ENCODE data around the gene DTX3L.
"Not testable (repeated sequence)": the region's sequence is repeated elsewhere in the genome, so short reads cannot be mapped to it uniquely, and the experiment has no call there.

Gene DTX3L

DNA sequence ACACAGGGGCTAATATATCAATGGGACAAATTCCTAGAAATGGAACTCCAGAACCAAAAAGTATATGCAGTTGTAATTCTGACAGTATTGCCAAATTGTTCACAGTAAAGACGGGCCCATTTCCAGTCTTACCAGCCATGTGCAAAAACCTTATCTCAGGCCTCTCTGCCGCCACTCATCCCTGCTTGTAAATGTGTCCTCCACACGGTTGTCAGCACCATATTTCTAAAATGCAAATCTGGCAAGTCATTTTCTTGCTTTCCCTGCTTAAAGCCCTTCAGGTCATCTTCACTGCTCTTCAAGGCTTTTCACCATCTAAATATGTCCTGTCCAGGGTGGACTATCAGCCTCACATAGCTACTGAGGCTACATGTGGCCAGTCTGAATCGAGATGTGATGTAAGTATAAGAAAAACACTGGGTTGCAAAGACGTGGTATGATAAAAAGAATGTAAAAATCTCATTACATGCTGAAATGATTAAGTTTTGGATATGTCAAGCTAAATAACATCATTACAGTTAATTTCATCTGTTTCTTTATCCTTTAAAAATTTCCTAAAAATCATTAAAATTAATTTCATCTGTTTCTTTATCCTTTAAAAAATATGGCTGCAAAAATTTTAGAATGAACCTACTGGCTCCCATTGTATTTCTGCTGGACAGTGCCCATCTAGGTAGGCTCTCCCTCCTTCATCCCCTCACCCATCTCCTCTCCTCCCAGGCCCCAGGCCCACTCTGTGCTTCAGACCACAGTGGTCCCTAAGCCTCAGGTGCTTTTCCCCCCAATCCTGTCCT, 1.0 kb upstream of the DTX3L start:
- no peak for DNase-seq (ENCODE audit: low spot score)

DNA sequence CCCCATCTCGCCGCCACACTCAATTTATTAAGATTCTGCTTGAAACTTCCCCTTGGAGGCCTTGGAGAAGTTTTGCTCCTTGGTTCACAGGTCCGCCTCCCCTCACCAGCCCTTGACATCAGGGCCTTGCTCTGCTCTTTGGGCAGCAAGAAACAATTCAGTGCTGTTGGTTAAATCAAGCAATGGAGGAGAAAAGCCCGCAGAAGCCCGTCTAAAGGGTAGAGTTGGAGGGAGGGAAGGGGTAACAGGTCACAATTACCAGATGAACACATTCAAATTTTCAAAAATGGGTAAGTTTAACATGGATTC, 467 bp upstream of the DTX3L start:
- DNase-seq (ENCODE audit: low spot score) = no peak

DNA sequence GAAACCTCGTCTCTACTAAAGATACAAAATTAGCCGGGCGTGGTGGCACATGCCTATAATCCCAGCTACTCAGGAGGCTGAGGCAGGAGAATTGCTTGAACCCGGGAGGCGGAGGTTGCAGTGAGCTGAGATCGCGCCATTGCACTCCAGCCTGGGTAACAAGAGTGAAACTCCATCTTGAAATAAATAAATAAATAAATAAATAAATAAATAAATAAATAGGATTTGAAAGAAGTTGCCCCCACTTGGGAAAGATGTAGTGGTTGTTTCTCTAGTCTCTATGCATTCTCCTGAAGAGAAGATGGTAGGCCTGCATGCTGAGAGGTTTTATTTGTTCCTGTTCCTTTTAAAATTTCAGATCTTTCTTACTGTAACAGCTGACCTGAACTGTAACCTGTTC, 4.0 kb downstream of the DTX3L start:
- DNase-seq (ENCODE audit: low spot score) = not testable (repeated sequence)

DNA sequence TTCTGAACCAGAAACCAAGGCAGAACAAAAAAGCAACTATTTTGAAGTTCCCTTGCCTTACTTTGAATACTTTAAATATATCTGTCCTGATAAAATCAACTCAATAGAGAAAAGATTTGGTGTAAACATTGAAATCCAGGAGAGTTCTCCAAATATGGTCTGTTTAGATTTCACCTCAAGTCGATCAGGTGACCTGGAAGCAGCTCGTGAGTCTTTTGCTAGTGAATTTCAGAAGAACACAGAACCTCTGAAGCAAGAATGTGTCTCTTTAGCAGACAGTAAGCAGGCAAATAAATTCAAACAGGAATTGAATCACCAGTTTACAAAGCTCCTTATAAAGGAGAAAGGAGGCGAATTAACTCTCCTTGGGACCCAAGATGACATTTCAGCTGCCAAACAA, 4.6 kb downstream of the DTX3L start:
- no peak for DNase-seq (ENCODE audit: low spot score)

DNA sequence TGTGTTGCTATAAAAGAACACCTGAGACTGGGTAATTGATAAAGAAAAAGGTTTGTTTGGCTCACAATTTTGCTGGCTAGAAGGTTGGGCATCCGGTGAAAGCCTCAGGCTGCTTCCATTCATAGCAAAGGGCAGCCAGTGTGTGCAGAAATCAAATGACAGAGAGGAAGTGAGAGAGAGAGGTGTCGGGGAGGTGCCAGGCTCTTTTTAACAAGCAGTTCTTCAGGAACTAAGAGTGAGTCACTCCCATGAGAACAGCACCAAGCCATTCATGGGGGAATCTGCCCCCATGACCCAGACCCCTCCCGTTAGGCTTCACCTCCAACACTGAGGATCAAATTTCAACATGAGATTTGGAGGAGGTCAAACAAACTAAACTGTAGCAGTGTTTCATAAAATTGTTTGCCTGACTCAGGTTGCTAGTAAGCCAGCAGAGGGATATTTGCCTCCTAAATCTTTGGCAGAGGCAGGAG, 8.8 kb downstream of the DTX3L start:
- no peak for DNase-seq (ENCODE audit: low spot score)

DNA sequence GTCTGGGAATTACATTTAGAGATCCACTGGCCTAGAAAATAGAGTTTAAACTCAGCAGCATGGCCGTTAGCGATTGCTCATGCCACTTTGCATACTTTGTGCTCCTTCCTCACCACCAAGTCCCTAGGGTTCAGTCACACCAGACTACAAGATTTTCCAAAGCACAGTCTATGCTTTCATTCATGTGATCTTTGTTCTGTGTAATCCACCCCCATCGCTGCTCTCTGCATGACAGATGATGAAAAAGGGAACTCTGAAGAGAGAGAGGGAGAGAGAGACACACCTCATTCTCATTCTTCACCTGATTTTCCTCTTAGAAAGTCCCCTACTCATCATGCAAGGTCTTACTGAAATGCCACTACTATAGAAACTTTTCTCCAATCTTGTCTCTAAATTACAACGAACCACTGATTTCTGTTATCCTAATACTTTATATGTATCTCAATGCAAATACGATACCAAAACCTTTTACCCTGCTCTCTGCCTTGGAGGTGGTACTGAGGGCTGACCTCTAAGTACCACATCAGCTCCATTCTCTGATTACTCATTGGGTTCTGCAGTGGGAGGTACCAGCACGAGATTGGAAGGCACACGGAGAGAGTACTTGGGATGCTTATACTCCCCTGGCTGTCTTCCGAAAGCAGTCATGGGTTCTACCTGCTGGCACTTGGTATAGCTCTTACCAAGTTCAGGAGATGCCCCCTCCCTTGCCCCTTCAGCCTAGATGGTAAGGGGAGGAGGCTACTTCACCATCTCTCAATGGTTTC, 12.2 kb downstream of the DTX3L start:
- no peak for DNase-seq (ENCODE audit: low spot score)

DNA sequence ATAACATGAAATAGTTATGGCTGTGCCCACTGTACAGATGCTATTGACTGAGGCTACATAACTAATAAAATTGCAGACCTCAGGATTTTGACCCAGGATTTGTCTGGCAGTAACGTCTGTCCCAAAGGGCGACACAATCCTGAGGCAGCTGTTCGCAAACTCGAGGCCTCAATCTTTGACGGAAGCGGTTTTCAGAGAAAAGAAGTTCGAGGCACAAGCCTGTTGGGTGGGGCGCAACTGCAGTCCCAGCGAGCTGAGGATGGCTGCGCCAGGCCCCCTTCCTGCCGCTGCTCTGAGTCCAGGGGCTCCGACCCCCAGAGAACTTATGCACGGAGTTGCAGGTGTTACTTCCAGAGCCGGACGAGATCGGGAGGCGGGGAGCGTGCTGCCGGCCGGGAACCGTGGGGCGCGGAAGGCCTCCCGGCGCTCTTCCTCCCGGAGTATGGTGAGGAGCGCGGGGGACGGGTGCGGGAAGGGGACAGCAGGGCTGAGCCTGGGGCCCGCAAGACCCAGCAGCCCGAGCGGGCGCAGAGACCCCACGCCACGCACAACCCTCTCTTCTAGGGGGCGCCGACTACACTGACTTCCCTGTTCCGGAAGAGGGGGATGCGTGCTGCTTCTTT, 13.4 kb downstream of the DTX3L start, which contains the start of gene PARP15:
Gene PARP15, plus strand, starts transcription at position 242 of the 623 bp plus-strand sequence. Its CDS starts 18 bp downstream, at position 260.
- no peak for DNase-seq (ENCODE audit: low spot score)

DNA sequence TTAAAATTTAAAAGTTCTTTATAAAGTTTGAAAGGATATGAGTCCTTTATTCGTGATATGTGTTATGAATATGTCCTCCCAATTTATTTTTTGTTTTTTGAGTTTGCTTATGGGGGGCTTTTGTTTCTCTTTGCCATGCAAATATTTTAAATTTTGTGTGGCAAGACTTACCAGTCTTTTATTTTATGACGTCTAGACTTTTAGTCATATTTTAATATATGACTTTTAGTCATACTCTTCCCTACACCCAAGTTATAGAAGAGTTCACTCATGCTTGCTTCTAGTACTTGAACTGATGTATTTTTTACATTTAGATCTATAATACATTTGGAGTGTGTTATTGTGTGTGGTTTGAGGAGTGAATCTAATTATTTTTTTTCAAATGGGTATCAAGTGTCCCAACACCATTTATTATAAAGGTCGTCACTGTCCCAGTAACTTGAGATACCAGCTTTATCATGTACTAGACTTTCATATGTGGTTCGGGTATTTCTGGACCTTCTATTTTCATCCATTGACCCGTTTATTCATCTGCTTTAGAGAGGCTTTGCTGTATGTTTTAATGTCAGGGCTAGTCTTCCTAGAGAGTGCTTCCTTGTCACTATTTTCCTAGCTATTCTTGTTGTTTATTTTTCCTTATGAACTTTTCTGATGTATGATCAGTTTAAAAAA, 14.1 kb downstream of the DTX3L start:
- no peak for DNase-seq (ENCODE audit: low spot score)

DNA sequence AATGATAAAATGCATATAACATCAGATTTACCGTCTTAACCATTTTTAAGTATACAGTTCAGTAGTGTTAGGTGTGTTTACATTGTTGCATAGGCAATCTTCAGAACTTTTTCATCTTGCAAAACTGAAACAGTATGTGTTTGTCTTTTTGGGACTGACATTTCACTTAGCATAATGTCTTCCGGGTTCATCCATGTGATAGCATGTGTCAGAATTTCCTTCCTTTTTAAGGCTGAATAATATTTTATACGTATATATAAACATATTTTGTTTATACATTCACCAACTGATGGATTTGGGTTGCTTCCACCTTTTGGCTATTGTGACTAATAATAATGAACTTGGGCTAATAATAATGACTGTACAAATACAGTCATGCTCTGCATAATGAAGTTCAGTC, 16.3 kb downstream of the DTX3L start:
- DNase-seq (ENCODE audit: low spot score) = no peak

DNA sequence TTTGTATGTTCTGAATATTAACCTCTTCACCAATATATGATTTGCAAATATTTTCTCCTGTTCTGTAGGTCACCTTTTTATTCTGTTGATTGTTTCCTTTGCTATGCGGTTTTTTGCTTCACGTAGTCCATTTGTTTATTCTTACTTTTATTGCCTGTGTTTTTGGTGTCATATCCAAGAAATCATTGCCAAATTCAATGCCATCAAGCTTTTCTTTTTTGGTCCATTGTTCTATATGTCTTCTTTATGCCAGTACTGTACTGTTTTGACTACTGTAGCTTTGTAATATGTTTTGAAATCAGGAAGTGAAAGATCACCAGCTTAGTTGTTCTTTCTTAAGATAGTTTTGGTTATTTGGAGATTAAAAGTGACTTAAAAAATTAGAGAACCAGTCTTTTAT, 17.5 kb downstream of the DTX3L start:
- no peak for DNase-seq (ENCODE audit: low spot score)

DNA sequence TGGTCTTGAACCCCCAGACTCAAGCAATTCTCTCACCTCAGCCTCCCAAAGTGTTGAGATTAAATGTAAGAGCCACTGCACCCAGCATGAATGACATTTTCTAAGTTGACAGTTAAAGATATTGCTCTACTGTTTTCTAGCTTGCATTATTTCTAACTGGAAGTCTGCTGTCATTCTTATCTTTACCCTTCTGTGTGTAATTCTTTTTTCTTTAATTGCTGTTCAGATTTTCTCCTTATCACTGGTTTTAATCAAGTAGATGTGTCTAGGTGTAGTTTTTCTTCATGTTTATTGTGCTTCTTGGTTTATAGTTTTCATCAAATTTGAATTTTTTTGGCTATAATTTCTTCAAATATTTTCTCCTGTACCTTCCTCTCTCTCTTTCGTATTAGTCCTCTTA, 18.3 kb downstream of the DTX3L start:
- no peak for DNase-seq (ENCODE audit: low spot score)

DNA sequence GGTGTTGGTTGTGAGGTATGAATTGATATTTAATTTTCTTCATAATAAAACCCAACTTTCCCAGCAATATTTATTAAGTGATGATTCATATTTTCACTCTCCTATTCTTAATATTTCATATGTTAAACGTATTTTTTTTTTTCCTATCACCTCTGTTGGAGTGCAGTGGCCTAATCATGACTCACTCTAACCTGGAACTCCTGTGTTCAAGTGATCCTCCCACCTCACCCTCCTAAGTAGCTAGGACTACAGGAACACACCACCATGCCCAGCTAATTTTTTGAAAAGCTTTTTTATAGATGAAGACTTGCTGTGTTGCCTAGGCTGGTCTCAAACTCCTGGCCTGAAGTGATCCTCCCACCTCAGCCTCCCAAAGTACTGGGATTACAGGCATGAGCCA, 22.0 kb downstream of the DTX3L start:
- DNase-seq (ENCODE audit: low spot score) = no peak

DNA sequence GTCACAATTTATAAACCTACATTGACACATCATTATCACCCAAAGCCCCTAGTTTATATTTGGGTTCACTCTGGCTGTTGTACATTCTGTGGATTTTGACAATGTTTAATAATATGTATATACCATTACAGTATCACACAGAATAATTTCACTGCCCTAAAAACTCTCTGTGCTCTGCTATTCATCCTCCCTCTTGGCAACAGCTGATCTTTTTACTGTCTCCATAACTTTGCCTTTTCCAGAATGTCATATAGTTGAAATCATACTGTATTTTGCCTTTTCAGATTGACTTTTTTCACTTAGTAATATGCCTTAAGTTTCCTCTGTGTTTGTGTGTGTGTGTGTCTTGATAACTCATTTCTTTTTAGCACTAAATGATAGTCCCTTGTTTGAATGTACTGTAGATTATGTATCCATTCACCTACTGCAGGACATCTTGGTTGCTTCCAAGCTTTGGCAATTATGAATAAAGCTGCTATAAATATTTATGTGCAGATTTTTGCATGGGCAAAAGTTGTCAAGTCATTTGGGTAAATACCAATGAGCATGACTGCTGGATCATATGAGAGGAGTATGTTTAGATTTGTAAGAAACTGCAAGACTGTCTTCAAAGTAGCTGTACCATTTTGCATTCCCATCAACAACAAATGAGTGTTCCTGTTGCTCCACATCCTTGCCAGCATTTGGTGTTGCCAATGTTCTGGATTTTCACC, 22.8 kb downstream of the DTX3L start:
- DNase-seq (ENCODE audit: low spot score) = no peak

DNA sequence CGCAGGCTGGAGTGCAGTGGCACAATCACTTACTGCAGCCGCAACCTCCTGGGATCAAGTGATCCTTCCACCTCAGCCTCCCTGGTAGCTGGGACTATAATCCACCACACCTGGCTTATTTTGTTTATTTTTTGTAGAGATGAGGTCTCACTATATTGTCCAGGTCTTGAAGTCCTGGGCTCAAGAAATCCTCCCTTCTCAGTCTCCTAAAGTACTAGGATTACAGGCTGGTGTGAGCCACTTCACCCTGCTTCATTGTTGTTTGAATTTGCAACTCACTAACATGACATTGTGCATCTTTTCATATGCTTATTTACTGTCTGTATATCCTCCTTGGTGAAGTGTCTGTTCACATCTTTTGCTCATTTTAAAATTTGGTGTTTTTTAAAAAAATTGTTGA, 23.4 kb downstream of the DTX3L start:
- no peak for DNase-seq (ENCODE audit: low spot score)

DNA sequence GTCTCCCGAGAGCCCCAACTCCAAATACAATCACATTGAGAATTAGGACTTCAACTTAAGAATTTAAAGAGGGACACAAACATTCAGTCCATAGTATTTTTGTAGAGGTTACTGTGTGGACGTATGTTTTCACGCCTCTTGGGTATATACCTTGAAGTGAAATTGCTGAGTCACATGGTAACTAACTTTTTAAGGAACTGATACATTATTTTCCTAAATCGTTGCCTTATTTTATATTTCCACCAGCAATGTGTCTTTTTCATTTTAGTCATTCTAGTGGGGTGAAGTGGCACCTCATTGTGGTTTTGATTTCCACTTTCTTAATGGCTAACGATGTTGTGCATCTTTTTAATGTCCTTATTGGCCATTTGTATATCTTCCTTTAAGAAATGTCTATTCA, 25.2 kb downstream of the DTX3L start:
- no peak for DNase-seq (ENCODE audit: low spot score)

DNA sequence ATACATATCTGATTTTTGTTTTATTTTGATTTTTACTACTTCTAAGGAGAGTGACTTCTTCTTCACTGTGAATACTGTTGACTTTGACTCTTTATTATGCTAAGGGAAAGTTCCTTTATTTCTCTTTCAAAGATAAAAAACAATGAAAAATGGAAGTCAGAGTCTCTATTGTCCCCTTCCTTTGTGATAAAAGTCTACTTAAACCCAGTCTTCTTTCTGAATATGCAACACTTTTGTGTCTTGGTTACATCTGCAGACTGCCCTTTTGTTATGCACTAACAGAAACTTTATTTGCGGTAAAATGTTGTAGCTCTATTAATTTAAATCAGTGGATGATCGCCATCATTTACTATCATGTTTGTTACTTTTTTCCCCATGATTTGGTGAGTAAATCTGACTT, 26.5 kb downstream of the DTX3L start:
- no peak for DNase-seq (ENCODE audit: low spot score)

DNA sequence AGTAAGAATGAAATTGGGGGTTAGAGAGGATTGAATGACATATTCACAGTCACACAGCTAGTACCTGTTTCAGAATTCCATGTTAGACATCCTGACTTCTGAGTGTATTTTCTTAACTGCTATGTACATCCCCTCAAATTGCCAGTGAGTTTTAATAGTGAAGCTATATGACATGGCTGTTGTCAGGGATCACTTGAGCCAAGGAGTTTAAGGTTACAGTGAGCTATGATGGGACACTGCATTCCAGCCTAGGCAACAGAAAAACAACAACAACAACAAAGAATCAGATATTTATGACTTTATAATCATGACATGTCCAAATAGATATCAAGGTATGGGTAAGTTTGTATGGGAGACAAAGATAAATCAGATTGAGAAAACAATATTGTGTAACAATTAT, 29.9 kb downstream of the DTX3L start:
- no peak for DNase-seq (ENCODE audit: low spot score)

DNA sequence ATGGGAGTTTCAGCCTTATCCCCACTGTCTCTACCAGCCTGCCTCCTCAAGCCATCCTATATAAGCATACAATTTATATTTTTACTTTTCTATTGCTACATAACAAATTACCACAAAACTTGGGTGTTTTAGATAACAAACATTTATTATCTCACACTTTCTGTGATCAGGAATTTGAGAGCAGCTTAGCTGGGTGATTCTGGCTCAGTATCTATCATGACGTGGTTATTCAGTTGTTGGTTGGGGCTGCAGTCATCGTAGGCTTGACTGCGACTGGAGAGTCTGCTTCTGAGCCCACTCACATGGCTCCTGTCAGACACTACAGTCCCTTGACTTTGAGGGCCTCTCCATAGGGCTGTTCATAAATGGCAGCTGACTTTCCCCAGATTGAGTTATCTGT, 34.0 kb downstream of the DTX3L start:
- no peak for DNase-seq (ENCODE audit: low spot score)

DNA sequence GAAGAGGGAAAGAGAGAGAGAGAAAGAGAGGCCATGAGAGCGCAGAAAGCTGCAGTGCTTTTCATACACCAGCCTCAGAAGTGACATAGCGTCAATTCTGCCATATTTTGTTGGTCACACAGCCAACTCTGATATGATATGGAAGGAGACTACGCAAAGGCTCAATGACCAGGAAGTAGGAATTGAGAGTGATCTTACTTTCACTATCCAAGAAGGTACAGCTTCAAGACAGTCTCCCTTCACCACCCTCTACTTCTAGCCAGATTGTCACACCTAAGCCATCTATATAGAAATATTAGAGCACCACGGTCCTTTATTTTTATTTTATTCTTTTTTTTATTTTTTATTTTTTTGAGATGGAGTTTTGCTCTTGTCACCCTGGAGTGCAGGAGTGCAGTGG, 34.4 kb downstream of the DTX3L start:
- no peak for DNase-seq (ENCODE audit: low spot score)

DNA sequence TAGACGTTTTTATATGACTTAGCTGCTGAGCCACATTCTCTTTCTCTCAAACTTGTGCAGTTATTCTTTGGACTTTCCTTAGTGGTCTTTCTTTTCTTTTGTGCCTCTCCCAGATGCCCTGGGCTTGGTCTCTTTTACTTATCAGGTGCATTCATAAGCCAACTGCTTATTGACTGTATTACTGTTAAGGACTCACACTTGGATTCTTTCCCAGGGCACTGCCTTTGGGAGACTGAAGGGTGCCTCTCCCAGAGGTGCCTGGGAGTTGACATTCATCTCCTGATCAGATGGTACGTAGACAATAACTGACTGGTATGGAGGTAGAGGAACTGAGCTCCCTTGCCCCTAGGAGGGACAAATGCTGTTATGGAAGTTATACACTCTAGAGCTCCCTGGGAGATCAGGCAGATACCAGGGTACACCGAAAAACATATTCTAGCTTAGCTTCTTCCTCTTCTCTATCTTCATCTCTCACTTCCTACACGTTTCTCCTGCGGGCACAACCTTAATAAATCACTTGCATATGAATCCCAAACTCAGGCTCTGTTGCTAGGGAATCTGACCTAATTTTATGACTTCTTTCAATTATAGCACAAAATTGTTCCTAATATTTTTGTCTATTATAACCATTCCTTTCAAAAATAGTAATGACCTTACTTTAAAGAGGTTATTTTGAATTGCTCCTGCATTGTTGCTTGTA, 38.0 kb downstream of the DTX3L start:
- DNase-seq (ENCODE audit: low spot score) = no peak

DNA sequence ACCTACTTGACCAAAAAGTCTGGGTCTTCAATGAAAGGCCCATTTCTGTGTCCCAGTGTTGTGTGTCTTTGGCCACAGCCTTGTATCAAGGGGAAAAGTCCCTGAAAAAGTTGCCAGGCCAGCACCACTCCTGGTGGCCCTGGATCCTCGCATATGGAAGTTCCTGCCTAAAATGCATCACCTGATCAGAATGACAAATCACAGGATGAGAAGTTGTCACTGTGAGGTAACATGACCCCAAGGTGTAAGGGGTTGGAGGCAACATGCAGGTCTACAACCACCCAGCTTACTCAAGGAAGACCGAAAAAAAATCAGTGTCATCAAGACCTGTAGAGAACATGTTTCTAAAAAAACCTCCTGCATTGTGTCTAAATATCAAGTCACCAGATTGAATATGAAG, 38.9 kb downstream of the DTX3L start:
- no peak for DNase-seq (ENCODE audit: low spot score)

All from RKO (cell line).